HG03139 (cell line): ENCODE results near the gene FNDC3B.

Source experiments
- ATAC-seq: cut with Tn5 transposase; IDR thresholded peaks from one replicate; pipeline ENCODE4 v1.9.1; 2021; ENCODE audit not compliant: unreplicated experiment

The FNDC3B gene

DNA sequence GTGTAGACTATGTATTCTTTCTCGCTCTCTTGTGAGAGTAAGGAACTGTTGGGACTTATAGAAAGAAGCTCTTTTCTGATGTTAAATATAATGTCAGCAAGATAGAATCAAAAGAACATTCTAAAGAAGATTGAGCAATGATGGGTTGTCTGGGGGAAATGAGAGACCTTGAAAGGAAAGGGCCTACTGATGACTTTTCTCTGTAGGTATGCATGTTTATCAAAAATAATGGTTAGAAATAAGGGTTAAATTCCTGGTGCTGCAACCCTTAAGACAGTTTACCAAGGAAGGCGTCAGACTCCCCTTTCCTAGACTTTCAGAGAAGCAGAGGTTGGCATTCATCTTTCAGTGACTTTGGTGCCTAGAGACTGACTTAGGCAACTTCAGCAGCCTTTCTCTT, 339.1 kb downstream of the FNDC3B start:
- no peak for ATAC-seq

- ATAC-seq = no peak
Observed at GRCh38 chr3:172379372-172379771, 340.0 kb downstream of the FNDC3B start.

GRCh38 chr3:172380632-172381031, 341.3 kb downstream of the FNDC3B start:
- no peak for ATAC-seq

DNA sequence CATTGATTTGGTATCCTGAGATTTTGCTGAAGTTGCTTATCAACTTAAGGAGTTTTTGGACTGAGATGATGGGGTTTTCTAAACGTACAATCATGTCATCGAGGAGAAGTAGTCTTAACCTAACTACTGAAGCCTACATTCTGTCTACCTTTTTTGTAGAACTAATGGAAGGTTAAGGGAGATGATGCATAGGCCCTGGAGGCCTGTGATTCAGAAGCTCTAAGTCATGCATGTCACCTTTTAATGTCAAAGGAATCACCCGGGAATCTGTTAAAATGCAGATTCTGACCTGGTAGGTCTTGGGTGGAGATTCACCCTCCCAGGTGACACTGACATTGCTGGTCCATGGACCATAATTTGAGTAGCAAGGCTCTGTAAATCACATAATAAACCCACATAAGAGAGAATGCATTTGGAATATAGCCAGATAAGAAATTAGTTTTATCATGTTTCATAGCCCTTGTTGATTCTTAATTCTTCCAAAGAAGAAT, 344.0 kb downstream of the FNDC3B start:
- ATAC-seq = no peak

GRCh38 chr3:172384836-172385235, 345.5 kb downstream of the FNDC3B start:
- no peak for ATAC-seq

GRCh38 chr3:172387728-172388127, 348.4 kb downstream of the FNDC3B start:
- ATAC-seq = no peak

GRCh38 chr3:172388412-172389078, 349.2 kb downstream of the FNDC3B start:
- no peak for ATAC-seq

DNA sequence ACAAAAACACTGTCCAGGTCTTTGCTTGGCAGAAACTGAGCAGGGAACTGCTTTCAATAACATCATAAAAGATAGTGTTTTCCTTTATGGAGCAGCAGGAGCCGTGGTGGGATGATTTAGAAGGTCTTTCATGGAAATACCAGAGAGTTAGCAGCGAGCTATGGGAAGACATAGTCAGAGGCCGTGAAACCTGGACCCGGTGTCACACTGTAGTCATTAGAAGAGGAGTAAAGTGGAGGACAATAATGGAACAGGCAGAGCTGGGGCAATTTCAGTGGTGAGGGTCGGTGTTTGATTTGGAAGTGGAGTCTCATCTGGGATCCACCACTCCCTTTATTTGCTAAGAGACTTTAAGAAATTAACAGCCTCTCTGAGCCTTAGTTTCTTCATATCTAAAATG, 351.4 kb downstream of the FNDC3B start:
- ATAC-seq = no peak

GRCh38 chr3:172391592-172392302, 352.4 kb downstream of the FNDC3B start:
- no peak for ATAC-seq

- no peak for ATAC-seq
Observed at GRCh38 chr3:172394692-172395091, 355.3 kb downstream of the FNDC3B start.

- no peak for ATAC-seq
Observed at GRCh38 chr3:172396400-172396799, 357.0 kb downstream of the FNDC3B start.

DNA sequence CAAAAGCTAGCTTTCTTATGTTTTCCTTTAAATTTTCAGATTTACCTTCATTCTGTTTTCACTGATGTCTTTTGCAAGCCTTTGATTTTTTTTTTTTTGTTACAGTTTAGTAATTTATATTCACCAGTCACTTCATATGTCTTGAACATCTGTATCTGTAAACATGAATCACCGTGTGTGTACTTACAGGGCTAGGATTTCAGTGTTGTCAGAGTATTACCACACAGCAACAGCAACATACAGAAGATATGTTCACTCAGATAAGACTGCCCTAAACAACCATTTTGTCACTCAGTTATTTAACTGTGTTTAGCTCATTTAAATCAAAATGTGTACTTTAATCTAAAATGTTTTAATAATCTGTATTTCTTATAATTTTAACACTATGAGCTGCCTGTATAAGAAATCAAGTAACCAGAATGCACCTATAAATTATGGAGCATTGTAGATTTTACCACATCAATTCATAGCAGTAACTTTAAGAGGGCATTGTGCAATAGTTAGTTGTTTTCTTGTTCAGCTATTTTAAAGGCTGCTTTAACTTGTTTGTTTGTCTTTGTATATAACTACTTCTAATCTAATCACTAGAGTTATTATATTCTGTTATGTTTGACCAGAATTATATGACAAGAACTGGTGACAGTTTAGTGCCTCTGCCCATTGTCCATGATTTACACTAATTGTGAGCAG, 358.5 kb downstream of the FNDC3B start:
- no peak for ATAC-seq

DNA sequence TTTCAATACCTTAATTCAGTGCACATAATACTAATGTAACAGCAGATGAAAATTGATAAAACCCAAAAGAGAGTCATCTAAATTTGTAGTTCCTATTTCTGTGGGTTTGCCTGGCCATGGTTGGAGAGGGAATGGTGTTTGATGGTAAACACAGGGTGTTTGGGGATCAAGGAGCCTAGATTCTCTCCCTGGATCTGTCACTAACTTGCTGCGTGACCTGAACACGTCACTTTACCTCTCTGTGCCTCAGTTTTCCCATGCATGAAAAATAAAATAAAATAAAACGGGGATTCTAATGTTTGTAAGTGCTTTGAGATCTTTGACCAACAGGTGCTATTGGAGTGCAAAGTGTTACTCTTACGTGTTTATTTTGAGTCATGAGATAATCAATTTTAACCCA, 359.1 kb downstream of the FNDC3B start:
- no peak for ATAC-seq

DNA sequence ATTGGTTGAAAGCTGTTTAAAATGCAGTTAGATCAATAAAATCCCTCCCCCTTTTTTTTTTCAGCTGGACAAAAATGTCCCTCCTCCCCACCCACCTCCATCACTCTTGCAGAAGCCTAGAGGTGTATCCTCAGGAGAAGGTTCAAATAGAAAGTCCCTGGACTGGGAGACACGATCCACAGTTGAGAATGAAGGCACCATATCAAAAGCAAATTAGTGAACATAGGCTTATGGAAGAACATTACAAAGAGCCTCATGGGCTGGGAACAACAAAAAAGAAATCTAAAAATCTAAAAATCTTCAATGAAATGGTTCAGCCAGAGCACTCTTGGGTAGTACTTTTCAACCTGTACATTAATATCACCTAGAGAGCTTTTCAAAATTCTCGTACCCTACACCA, 362.7 kb downstream of the FNDC3B start:
- ATAC-seq = no peak

DNA sequence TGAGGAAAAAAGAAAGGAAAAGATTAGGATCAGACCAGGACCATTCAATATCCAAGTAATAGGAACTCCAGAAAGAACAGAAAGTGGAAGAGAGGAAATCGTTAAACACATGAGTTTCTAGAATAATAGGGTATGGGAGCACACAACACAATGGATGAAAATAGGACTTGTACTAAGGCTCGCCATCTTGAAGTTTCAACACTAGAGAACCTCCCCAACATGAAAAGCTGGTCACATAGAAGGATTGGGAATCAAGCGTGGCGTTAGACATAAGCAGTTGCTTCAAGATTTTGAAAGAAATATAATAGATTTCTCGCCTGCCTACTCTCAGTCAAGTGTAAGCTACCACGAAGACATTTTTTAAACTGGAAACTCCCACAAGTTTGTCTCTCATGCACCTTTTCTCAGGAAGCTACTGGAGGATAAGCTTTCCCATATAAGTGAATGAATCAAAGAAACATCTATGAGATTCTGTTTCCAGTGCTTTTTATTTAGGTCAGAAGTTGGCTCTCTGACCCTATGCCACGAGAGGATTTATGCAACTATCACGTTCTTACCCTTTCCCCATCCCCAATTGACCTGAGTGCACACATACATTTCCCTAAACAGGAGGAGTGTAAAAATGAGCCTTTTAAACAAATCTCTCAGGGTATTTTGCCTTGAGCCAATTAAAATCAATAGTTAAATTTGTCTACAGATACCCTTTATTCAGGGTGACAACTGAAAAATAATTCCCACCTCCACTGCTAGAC, 363.7 kb downstream of the FNDC3B start:
- no peak for ATAC-seq

- ATAC-seq = no peak
Observed at GRCh38 chr3:172404237-172404962, 365.0 kb downstream of the FNDC3B start.

- no peak for ATAC-seq
Observed at GRCh38 chr3:172405914-172406313, 366.5 kb downstream of the FNDC3B start.

DNA sequence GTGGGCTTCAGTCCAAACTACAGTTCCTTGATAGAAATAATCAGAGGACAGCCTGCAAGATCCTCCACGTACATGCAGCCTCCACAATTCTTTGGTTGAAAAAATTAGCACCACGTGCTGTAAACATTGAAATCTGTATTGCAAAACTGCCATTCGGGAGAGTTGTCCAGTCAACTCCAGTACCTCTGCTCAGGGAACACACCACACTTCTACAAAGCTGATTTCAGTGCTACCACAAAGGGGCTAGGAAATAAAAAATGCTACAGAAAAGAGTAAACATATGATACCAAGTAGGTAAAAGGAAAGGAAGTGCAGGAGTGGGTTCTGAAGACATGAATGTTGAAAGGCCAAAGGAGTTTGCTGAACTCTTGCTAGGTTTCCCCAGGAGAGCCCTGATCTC, 368.5 kb downstream of the FNDC3B start:
- no peak for ATAC-seq

- no peak for ATAC-seq
Observed at GRCh38 chr3:172410702-172411477, 371.5 kb downstream of the FNDC3B start.

- no peak for ATAC-seq
Observed at GRCh38 chr3:172411478-172411947, 372.1 kb downstream of the FNDC3B start.
